ENCODE measurements around the gene JUP.

The JUP gene

GRCh38 chr17:41717408-41718286 lies 68.9 kb downstream of the JUP start:
- no peak for DNase-seq

GRCh38 chr17:41711669-41712400 lies 74.7 kb downstream of the JUP start, which contains the start of gene GAST:
Gene GAST (plus strand): TSS chr17:41712331. CDS start chr17:41715437, 3,106 bp downstream.
- DNase-seq: no peak

GRCh38 chr17:41710472-41711090 lies 75.9 kb downstream of the JUP start:
- peak; percentile 99 for DNase-seq

- DNase-seq: no peak
These were observed 78.5 kb downstream of the JUP start for GRCh38 chr17:41707803-41708669.

GRCh38 chr17:41705271-41705991 lies 81.1 kb downstream of the JUP start:
- no peak for DNase-seq
